Ascending aorta (tissue), 2 donors: ENCODE results near the gene MRPL4. TPM values are rescaled to one million over a fixed set of nuclear protein-coding genes. Genes with fewer than 3 reads are reported as not detected.
A peak's percentile ranks its signal among the peaks of the same experiment; 100 is the strongest.

Source experiments
- DNase-seq, 2 donors: peaks; one replicate each; pipeline ENCODE4 v3.0.0-alpha.2; 2019; ENCODE audit warnings: low spot score in 2 of 2
- H3K27ac ChIP-seq, 2 donors: fragments of 200-600 bp; sonication (generic); one replicate each; pipeline ENCODE4 v1.5.1; 2016 to 2017; ENCODE audit warnings: mild to moderate bottlenecking in 1 of 2
- H3K27me3 ChIP-seq: fragments of 200-600 bp; sonication (generic); one replicate; pipeline ENCODE4 v1.5.1; 2017
- H3K36me3 ChIP-seq, 2 donors: fragments of 200-600 bp; sonication (generic); one replicate each; pipeline ENCODE4 v1.5.1; 2016
- H3K4me1 ChIP-seq, 2 donors: fragments of 200-600 bp; sonication (generic); one replicate each; pipeline ENCODE4 v1.5.1; 2016 to 2017; ENCODE audit warnings: mild to moderate bottlenecking in 1 of 2
- H3K4me3 ChIP-seq, 2 donors: fragments of 200-600 bp; sonication (generic); one replicate each; pipeline ENCODE4 v1.5.1; 2016 to 2017; ENCODE audit warnings: mild to moderate bottlenecking in 1 of 2
- H3K9me3 ChIP-seq, 2 donors: fragments of 200-600 bp; sonication (generic); one replicate each; pipeline ENCODE4 v1.5.1; 2016
- intact Hi-C: fragments of 100-400 bp; cut with DNase I; formaldehyde crosslinking; loops from one replicate; pipeline ENCODE4 v1.15.1; 2023
- total RNA-seq: library from RNA; depleted of rRNA; stranded (reverse); fragments of >200 nt; gene quantifications from one replicate; pipeline ENCODE4 v1.1.0, GENCODE V29; 2016
- TF ChIP-seq, protein P1 (sequence below), 3 experiments: fragments of 200-600 bp in 2 of 3; fragments of 450-650 bp in 1 of 3; sonication (generic) in 2 of 3; IDR thresholded peaks; one replicate each; pipeline ENCODE4 v1.5.1; 2016 to 2019; ENCODE audit warnings: antibody characterized with exemption in 3 of 3, mild to moderate bottlenecking in 1 of 3, moderate library complexity in 1 of 3

MRPL4 gene
- total RNA-seq: 72.9 TPM

DNA sequence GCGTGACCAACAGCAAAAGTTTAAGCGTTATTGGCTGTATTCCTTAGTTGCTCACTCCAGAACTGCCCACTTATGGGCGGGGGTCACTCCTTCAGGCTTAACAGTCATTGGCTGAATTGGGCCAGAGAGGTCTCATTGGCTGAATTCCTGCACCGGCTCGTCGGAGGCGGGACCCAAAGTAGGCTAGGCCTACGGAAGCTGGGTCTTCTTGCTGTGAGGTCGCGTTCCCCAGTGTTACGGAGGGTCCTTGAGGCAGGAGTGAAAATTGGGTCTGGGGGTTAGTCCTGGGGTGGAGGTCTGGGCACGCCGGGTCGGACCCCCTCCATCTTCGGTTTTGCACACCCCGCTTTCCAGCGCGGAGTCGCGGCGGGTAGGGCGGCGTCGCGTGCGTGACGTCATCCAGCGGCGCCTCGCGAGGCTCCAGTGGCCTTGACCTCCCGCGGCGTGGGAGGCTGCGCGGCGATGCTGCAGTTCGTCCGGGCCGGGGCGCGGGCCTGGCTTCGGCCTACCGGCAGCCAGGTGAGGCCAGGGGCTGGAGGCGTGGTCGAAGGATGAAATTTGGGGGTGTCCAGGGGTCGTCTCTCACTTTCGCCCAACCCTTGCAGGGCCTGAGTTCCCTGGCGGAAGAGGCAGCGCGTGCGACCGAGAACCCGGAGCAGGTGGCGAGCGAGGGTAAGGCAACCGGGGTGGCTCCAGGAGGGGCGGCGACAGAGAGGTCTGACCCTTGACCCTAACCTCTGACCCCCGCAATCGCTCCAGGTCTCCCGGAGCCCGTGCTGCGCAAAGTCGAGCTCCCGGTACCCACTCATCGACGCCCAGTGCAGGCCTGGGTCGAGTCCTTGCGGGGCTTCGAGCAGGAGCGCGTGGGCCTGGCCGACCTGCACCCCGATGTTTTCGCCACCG is at the start of gene MRPL4:
Gene MRPL4 (plus strand): TSS at position 423 of the 903 bp plus-strand sequence. CDS start 40 bp downstream, at position 463.
- intact Hi-C loops: loop anchor here (2.0 to 5.0 kb wide), 7 partner anchors 21 to 320 kb away; partner anchors contain the start of genes RAVER1, S1PR2 and TYK2

DNA sequence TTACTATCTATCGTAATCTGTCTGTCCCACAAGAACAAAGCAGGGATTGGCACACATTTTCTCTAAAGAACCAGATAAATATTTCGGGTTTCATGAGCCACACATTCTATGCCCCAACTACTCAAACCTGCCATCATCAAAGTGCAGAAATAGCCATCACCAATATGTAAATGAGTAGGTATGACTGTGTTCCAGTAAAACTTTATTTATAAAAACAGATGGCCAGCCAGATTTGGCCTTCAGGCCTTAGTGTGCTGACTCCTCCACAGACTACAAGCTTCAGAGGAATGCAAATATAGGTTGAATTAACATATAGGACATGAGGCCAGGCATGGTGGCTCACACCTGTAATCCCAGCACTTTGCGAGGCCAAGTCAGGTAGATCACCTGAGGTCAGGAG is 48.3 kb upstream of the MRPL4 start:
- intact Hi-C loops: no loop called here
- Histone ChIP-seq H3K27me3 (no peaks in the 10 kb centered on the region), H3K9me3 (no peaks in the 10 kb centered on the region), H3K4me1 (no peaks in the 10 kb centered on the region), H3K27ac (no peak overlapping the region), H3K4me3 (no peak overlapping the region), H3K36me3 (no peaks in the 10 kb centered on the region)
- DNase-seq: no peak
- TF ChIP-seq, protein P1, sequence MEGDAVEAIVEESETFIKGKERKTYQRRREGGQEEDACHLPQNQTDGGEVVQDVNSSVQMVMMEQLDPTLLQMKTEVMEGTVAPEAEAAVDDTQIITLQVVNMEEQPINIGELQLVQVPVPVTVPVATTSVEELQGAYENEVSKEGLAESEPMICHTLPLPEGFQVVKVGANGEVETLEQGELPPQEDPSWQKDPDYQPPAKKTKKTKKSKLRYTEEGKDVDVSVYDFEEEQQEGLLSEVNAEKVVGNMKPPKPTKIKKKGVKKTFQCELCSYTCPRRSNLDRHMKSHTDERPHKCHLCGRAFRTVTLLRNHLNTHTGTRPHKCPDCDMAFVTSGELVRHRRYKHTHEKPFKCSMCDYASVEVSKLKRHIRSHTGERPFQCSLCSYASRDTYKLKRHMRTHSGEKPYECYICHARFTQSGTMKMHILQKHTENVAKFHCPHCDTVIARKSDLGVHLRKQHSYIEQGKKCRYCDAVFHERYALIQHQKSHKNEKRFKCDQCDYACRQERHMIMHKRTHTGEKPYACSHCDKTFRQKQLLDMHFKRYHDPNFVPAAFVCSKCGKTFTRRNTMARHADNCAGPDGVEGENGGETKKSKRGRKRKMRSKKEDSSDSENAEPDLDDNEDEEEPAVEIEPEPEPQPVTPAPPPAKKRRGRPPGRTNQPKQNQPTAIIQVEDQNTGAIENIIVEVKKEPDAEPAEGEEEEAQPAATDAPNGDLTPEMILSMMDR (IDR thresholded peaks at IDR 0.05): no peak

More for the DNA sequence above, at the start of gene MRPL4:
- H3K9me3 ChIP-seq: no peaks in the 10 kb centered on the region
- no peaks in the 10 kb centered on the region for H3K27me3 ChIP-seq
- peaks cover 6 to 7% of the 10 kb centered on the region in 2 donors for H3K4me1 ChIP-seq
- peak within 1 kb of the TSS; percentile 68 to 71 for H3K27ac ChIP-seq
- peaks cover 16 to 34% of the 10 kb centered on the region in 2 donors for H3K36me3 ChIP-seq
- TF ChIP-seq, protein P1 (IDR thresholded peaks at IDR 0.05): no peak
- peak; percentile 93 to 99 for DNase-seq
- peak within 1 kb of the TSS; percentile 68 to 94 for H3K4me3 ChIP-seq

DNA sequence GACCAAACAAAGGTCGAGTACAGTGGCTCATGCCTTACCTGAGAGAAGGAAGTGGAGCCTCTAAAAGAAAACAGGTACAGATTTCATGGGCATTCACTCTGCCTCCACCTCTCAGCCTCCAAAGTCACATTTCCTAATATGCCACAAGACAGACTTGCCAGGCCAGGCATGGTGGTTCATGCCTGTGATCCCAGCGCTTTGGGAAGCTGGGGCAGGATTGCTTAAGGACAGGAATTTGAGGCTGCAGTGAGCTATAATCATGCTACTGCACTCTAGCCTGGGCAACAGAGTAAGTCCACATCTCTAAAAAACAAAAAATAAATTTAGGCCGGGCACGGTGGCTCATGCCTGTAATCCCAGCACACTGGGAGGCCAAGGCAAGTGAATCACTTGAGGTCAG is 46.4 kb upstream of the MRPL4 start:
- Histone ChIP-seq H3K9me3 (no peaks in the 10 kb centered on the region), H3K27me3 (no peaks in the 10 kb centered on the region), H3K36me3 (no peaks in the 10 kb centered on the region), H3K4me3 (no peak overlapping the region), H3K27ac (no peak overlapping the region), H3K4me1 (no peaks in the 10 kb centered on the region)
- DNase-seq: no peak
- intact Hi-C loops: no loop called here
- TF ChIP-seq, protein P1 (IDR thresholded peaks at IDR 0.05): no peak

DNA sequence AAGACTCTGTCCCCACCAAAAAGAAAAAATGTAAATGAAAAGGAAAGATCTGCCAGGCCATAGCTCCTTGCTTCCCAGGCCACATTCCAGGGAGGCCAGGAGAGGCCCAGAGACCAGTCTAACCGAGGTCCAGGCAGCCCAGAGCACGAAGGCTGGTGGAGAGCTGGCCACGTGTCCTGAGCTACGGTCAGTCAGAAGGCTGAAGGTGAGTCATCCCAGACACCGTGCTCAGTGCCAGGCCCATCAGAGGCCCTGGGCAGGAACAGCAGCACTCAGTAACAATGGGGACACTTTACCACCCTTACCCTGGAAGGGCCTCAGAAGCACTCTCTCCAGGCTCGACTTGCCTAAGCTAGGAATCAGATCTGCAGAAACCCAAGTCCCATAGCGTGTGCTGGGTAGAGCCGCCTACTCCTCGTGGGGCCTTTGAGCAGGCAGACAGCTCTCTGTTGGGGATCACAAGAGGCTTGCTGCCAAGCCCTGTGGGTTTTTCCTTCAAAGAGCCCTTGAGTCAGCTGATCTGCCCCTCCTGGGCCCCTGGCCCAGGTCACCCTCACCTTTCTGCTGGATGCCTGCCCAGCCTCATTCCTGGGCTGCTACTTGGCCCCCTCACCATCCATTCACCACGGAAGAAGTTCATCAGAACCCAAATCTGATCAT is 45.7 kb upstream of the MRPL4 start:
- intact Hi-C loops: no loop called here
- TF ChIP-seq, protein P1 (IDR thresholded peaks at IDR 0.05): no peak

DNA sequence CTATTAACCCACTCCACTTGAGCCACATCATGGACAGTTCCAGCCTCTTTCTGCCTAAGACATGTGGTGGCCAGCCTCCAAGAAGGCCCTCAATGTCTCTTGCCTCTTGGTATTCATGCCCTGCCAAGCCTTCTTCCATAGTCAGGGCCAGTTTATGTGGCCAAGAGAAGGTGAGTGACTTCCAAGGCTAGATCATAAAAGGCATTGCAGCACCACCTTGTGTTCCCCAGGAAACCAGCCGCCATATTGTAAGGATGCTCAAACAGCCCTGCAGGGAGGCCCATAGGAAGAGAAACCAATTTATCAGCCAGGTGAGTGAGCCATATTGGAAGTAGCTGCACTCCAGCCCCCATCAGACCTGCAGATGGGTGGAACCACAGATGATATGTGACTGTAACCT is 45.0 kb upstream of the MRPL4 start:
- TF ChIP-seq, protein P1 (IDR thresholded peaks at IDR 0.05): no peak
- no peak overlapping the region for H3K27ac ChIP-seq
- no peaks in the 10 kb centered on the region for H3K27me3 ChIP-seq
- intact Hi-C loops: no loop called here
- H3K9me3 ChIP-seq: no peaks in the 10 kb centered on the region
- H3K4me1 ChIP-seq: no peaks in the 10 kb centered on the region
- no peaks in the 10 kb centered on the region for H3K36me3 ChIP-seq
- no peak for DNase-seq
- H3K4me3 ChIP-seq: no peak overlapping the region

More for the DNA sequence above, 45.7 kb upstream of the MRPL4 start:
- H3K4me1 ChIP-seq: no peaks in the 10 kb centered on the region
- H3K27me3 ChIP-seq: no peaks in the 10 kb centered on the region
- no peaks in the 10 kb centered on the region for H3K9me3 ChIP-seq
- H3K36me3 ChIP-seq: no peaks in the 10 kb centered on the region
- no peak overlapping the region for H3K27ac ChIP-seq
- no peak for DNase-seq
- no peak overlapping the region for H3K4me3 ChIP-seq
